Lower leg skin (tissue), 4 donors: Measurements from ENCODE around the gene CALML5. TPM values are rescaled to one million over a fixed set of nuclear protein-coding genes. Genes with fewer than 3 reads are reported as not detected.

Experiments used
- DNase-seq, 2 donors: peaks; one replicate each; pipeline ENCODE4 v3.0.0-alpha.2; 2019; ENCODE audit warnings: low spot score in 2 of 2
- H3K4me3 ChIP-seq: fragments of 200-600 bp; sonication (generic); 2 replicates; pipeline ENCODE4 v1.5.1; 2017; ENCODE audit warnings: mild to moderate bottlenecking, low read depth; ENCODE audit not compliant: poor library complexity, severe bottlenecking
- POLR2A ChIP-seq, 2 donors: fragments of 450-650 bp; IDR thresholded peaks; one replicate each; pipeline ENCODE4 v1.6.1; 2016 to 2017; ENCODE audit warnings: antibody characterized with exemption in 2 of 2, mild to moderate bottlenecking in 1 of 2, moderate library complexity in 1 of 2
- WGBS, 2 donors: methylation state at CpG; one replicate each; pipeline ENCODE4 v1.1.5; 2018; 5-methylcytosine and 5-hydroxymethylcytosine counted together
- intact Hi-C: fragments of 100-400 bp; cut with DNase I; formaldehyde crosslinking; loops from one replicate; pipeline ENCODE4 v1.15.0; 2023; ENCODE audit warnings: low total_unique reads
- total RNA-seq, 4 donors: library from RNA; depleted of rRNA; stranded (reverse); fragments of >200 nt; gene quantifications; one replicate each; pipeline ENCODE4 v1.1.0, GENCODE V29; 2016
- TF ChIP-seq, protein P1 (sequence below), 3 donors: fragments of 450-650 bp; IDR thresholded peaks; one replicate each; pipeline ENCODE4 v1.5.1; 2016; ENCODE audit warnings: antibody characterized with exemption in 3 of 3, mild to moderate bottlenecking in 3 of 3, moderate library complexity in 2 of 3

The CALML5 gene
- total RNA-seq, 4 donors from 2014 or later: 5,202 to 6,742 (median 5,683) TPM

- DNase-seq: no peak
- WGBS, 2 donors: 96 to 100% methylated on average over 2 of the region's 2 CpGs
- intact Hi-C loops: no loop called here
Observed at GRCh38 chr10:5545426-5545777, 46.0 kb upstream of the CALML5 start.

DNA sequence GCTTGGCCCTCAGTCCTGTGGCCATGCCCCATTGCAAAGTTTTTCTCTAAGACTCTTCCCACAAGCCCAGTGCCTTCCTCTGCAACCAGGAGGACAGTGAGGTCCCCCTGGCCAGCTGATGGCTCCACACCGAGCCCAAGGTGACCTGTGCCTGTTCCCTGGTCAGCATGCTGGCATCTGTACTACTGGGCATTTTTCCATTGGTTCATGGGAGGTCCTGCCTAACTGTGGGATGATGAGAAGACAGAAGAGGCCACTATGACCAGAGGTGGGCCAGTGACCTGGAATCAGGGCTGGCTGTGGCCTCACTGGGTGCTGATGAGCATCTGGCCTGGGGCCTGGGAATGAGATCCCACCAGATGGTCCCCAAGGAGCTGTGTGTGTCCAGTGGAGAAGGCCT lies 45.6 kb upstream of the CALML5 start:
- TF ChIP-seq POLR2A (IDR thresholded peaks at IDR 0.05): no peak
- TF ChIP-seq, protein P1, sequence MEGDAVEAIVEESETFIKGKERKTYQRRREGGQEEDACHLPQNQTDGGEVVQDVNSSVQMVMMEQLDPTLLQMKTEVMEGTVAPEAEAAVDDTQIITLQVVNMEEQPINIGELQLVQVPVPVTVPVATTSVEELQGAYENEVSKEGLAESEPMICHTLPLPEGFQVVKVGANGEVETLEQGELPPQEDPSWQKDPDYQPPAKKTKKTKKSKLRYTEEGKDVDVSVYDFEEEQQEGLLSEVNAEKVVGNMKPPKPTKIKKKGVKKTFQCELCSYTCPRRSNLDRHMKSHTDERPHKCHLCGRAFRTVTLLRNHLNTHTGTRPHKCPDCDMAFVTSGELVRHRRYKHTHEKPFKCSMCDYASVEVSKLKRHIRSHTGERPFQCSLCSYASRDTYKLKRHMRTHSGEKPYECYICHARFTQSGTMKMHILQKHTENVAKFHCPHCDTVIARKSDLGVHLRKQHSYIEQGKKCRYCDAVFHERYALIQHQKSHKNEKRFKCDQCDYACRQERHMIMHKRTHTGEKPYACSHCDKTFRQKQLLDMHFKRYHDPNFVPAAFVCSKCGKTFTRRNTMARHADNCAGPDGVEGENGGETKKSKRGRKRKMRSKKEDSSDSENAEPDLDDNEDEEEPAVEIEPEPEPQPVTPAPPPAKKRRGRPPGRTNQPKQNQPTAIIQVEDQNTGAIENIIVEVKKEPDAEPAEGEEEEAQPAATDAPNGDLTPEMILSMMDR (IDR thresholded peaks at IDR 0.05): no peak
- 86 to 100% methylated on average over 1 of the region's 1 CpG for WGBS, 2 donors
- intact Hi-C loops: no loop called here
- H3K4me3 ChIP-seq: no peak overlapping the region
- peak in 1 of 2 donors; percentile 80 for DNase-seq

More at GRCh38 chr10:5545426-5545777, 46.0 kb upstream of the CALML5 start:
- no peak for TF ChIP-seq POLR2A (IDR thresholded peaks at IDR 0.05)
- TF ChIP-seq, protein P1 (IDR thresholded peaks at IDR 0.05): no peak
- no peak overlapping the region for H3K4me3 ChIP-seq

GRCh38 chr10:5544216-5544805 lies 44.9 kb upstream of the CALML5 start:
- peak in 1 of 2 donors; percentile 57 for DNase-seq
- intact Hi-C loops: no loop called here
- TF ChIP-seq, protein P1 (IDR thresholded peaks at IDR 0.05): no peak
- TF ChIP-seq POLR2A (IDR thresholded peaks at IDR 0.05): no peak
- WGBS, 2 donors: 71 to 74% methylated on average over 6 of the region's 6 CpGs
- no peak overlapping the region for H3K4me3 ChIP-seq

- TF ChIP-seq, protein P1 (IDR thresholded peaks at IDR 0.05): no peak
- no peak for TF ChIP-seq POLR2A (IDR thresholded peaks at IDR 0.05)
- H3K4me3 ChIP-seq: no peak overlapping the region
- WGBS, 2 donors: 92 to 98% methylated on average over 1 of the region's 1 CpG
- no peak for DNase-seq
- intact Hi-C loops: no loop called here
Observed at GRCh38 chr10:5543623-5544022, 44.3 kb upstream of the CALML5 start.

GRCh38 chr10:5542100-5542499 lies 42.7 kb upstream of the CALML5 start:
- no peak overlapping the region for H3K4me3 ChIP-seq

More at GRCh38 chr10:5542100-5542499, 42.7 kb upstream of the CALML5 start:
- intact Hi-C loops: no loop called here
- TF ChIP-seq POLR2A (IDR thresholded peaks at IDR 0.05): no peak
- TF ChIP-seq, protein P1 (IDR thresholded peaks at IDR 0.05): no peak
- 96 to 99% methylated on average over 1 of the region's 1 CpG for WGBS, 2 donors
- no peak for DNase-seq
